Kidney (tissue), 14 donors: ENCODE data around the gene RPS6KA2. TPM values are rescaled to one million over a fixed set of nuclear protein-coding genes. Genes with fewer than 3 reads are reported as not detected.

Experiments
- DNase-seq, 5 donors: peaks; one replicate each; pipeline ENCODE4 v3.0.0-alpha.2; 2013 to 2020
- FAIRE-seq: peaks from 2 replicates; lab custom pipeline; 2012; peaks lifted over from hg19 to GRCh38; lab: Jason Lieb, UNC
- H3K27ac ChIP-seq, 2 donors: one replicate each; pipeline ENCODE4 v1.7.0; 2013; ENCODE audit warnings: low read depth in 2 of 2, low read length in 2 of 2, inconsistent platforms in 1 of 2
- H3K27me3 ChIP-seq: one replicate; pipeline ENCODE4 v1.7.1; 2013; ENCODE audit warnings: low read length, inconsistent platforms; ENCODE audit not compliant: control insufficient read depth, insufficient read depth
- H3K36me3 ChIP-seq, 3 donors: one replicate each; pipeline versions ENCODE4 v1.7.0 to v1.7.1; 2013; ENCODE audit warnings: low read length in 3 of 3, control low read depth in 1 of 3, inconsistent platforms in 1 of 3; ENCODE audit not compliant: insufficient read depth in 3 of 3, control insufficient read depth in 2 of 3
- H3K4me1 ChIP-seq, 3 donors: one replicate each; pipeline versions ENCODE4 v1.7.0 to v1.7.1; 2013; ENCODE audit warnings: low read length in 3 of 3, inconsistent platforms in 1 of 3, low read depth in 1 of 3; ENCODE audit not compliant: control insufficient read depth in 2 of 3, insufficient read depth in 2 of 3
- H3K4me3 ChIP-seq, 3 donors: one replicate each; pipeline versions ENCODE4 v1.7.0 to v1.8.1; 2013; ENCODE audit warnings: low read length in 3 of 3, control low read depth in 1 of 3, inconsistent platforms in 1 of 3
- H3K9ac ChIP-seq, 3 donors: one replicate each; pipeline versions ENCODE4 v1.7.0 to v1.7.1; 2013; ENCODE audit warnings: low read length in 3 of 3, control low read depth in 1 of 3, inconsistent platforms in 1 of 3
- H3K9me3 ChIP-seq, 3 donors: one replicate each; pipeline versions ENCODE4 v1.7.0 to v1.7.1; 2013; ENCODE audit warnings: low read length in 3 of 3, control low read depth in 1 of 3, inconsistent platforms in 1 of 3; ENCODE audit not compliant: control insufficient read depth in 2 of 3, insufficient read depth in 1 of 3
- CTCF ChIP-seq: IDR thresholded peaks from 3 replicates; pipeline ENCODE4 v1.5.1; 2012; ENCODE audit warnings: mild to moderate bottlenecking, moderate library complexity, borderline replicate concordance; ENCODE audit not compliant: insufficient read depth; ENCODE audit errors: extremely low read depth
- intact Hi-C: fragments of 100-400 bp; cut with DNase I; formaldehyde crosslinking; loops from one replicate; pipeline ENCODE4 v1.11.1; 2022
- polyA plus RNA-seq: library from polyadenylated mRNA; stranded (reverse); fragments of 350-450 nt; fragmentation: Illumina TruSeq; extraction: RNeasy Lipid Tissue Mini Kit (QIAGEN cat#74804); gene quantifications from one replicate; pipeline ENCODE4 v1.2.3, GENCODE V29; 2014; ENCODE audit warnings: low read depth, low replicate concordance; ENCODE audit not compliant: insufficient read depth
- total RNA-seq: library from RNA; stranded (reverse); fragmentation: NEBNext Ultra II Directional; extraction: Animal tissue kit (Norgen Biotek cat#: 25700); gene quantifications from one replicate; pipeline ENCODE4 v1.2.1, GENCODE V29; 2021
- donor health status: control.
- donor health status: control.
- donor health status: control.
- donor health status: control.
- donor health status: control.
- donor health status: DM: yes; HTN: yes; CAD: no.
- donor health status: Normal renal cell carcinoma (clear cell type).

The RPS6KA2 gene
- total and polyA plus RNA-seq, 2 donors from 2014 or later, result 12.3 to 61.2 TPM

GRCh38 chr6:166598441-166599138 lies 28.5 kb downstream of the RPS6KA2 start:
- no peak for TF ChIP-seq CTCF
- DNase-seq (no peak), FAIRE-seq (no peak)

GRCh38 chr6:166597711-166598440 lies 29.2 kb downstream of the RPS6KA2 start:
- intact Hi-C loops, result no loop called here
- Histone ChIP-seq H3K36me3 (no peaks in the 10 kb centered on the region), H3K4me3 (no peak overlapping the region), H3K27me3 (no peaks in the 10 kb centered on the region), H3K27ac (no peak overlapping the region), H3K9me3 (no peaks in the 10 kb centered on the region), H3K4me1 (no peaks in the 10 kb centered on the region), H3K9ac (no peak overlapping the region)
- FAIRE-seq (no peak), DNase-seq (no peak)
- no peak for TF ChIP-seq CTCF

More at GRCh38 chr6:166598441-166599138, 28.5 kb downstream of the RPS6KA2 start:
- intact Hi-C loops, result no loop called here
- no peaks in the 10 kb centered on the region for H3K27me3 ChIP-seq
- H3K9ac ChIP-seq, result no peak overlapping the region
- no peak overlapping the region for H3K4me3 ChIP-seq
- H3K4me1 ChIP-seq, result no peaks in the 10 kb centered on the region
- H3K36me3 ChIP-seq, result no peaks in the 10 kb centered on the region
- no peaks in the 10 kb centered on the region for H3K9me3 ChIP-seq
- H3K27ac ChIP-seq, result peak overlapping the region; percentile 49 to 51

GRCh38 chr6:166596776-166597507 lies 30.1 kb downstream of the RPS6KA2 start:
- TF ChIP-seq CTCF, result no peak
- Histone ChIP-seq H3K27ac (no peak overlapping the region), H3K27me3 (no peaks in the 10 kb centered on the region), H3K9me3 (no peaks in the 10 kb centered on the region), H3K9ac (no peak overlapping the region), H3K36me3 (no peaks in the 10 kb centered on the region), H3K4me1 (no peaks in the 10 kb centered on the region), H3K4me3 (no peak overlapping the region)
- no peak for DNase-seq
- intact Hi-C loops, result no loop called here
- no peak for FAIRE-seq
